NCI-H2107 (cell line): ENCODE results near the gene FKBP14.
A peak's percentile ranks its signal among the peaks of the same experiment; 100 is the strongest.

Experiments
- DNase-seq: peaks from one replicate; lab custom pipeline; 2025; lab: John Stamatoyannopoulos, UW

Gene FKBP14

GRCh38 chr7:30034501-30034900 is 8.0 kb upstream of the FKBP14 start:
- DNase-seq: no peak

DNA sequence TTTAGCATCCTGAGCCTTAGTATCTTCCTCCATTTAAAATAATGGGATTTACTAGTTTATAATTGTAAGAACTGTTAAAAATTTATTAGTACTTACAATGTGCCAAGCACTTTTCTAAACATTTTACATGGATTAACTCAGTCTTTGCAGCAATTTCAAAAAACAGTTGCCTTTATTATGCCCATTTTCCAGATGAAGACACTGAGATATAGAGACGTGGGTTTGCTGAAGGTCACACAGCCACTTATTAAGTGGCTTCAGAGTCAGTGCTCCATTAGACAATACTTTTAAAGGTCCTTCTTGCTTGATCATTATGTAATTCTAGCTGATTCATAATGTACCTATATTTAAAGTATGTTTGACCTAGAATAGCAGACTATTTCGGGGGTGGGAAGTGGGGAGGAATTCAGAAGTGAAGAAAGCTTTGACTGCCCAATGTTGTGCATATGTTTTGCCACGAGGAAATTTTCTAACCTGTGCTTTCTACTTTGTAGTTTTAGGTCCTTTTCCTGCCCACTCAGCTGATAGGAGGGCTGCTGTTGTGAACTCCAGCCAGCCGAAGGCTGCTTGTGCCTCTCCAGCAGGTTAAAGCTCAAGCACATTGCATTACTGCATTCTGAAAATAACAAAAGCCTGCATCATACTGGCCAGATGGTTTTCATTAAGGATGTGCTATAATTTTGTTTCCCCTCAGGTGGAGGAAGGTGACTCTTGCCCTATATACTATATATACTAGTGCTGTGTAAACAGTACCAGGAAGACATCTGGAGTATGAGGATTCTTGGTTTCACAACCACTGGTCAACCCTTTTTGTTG is 6.0 kb upstream of the FKBP14 start:
- DNase-seq: no peak

DNA sequence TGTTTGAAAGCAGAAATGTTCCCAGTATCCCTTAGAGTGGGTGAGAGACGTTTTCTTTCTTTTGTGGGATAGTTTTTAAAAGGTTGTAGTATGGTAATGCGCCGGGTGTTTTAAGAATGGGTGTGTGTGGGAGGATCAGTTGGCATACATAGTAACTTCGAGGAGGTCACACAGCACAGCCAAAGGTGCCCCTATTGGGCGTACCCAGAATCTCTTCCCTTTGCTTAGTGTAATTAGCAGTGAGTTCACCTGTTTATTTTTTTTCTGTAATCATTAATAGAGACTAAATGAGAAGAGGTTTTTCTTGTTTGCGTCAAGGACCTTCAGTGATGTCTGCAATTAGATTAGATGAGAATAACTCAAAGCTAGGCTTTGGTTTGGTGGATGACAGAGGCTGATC is 3.2 kb upstream of the FKBP14 start:
- no peak for DNase-seq

DNA sequence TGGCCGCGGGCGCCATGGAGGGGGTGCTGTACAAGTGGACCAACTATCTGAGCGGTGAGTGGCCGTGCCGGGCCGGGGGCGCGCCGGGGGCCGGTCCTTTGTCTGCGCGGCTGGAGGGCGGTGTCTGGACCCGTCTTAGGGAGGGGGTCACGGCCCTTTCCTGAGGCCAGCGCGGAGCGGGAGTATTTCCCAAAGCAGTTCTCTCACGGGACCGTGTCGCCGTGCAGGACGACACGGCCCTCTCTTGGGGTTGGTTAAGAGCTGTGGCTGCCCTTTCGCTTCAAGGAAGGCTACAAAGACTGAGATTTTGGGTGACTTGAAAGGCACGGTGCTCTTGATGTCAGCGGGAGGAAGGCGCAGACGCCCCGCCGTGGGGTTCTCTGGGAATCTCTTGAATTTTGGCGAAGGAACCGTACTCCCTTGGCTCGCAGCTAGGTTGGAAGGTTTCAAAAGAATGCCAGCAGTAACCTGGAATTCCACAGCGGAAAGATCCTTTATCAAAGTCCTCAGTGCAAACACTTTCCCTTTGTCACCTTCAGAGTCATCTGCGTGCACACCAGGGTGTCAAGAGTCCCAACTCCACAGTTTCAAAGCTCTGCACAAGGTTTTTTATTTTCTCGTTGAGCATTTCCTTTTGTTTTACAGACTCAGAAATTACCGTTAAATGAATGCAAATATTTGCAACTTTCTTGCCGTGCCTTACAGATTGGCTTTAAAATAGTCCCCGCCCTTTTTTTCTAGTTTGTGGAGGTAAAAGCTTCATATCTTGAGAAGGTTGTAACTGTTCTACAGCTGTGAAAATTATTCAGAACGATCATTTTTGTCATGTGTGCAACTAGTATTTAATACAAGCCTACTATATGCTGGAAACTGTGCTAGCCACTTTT is 2.5 kb upstream of the FKBP14 start:
- no peak for DNase-seq

- peak; percentile 62 for DNase-seq
These were observed 1.8 kb upstream of the FKBP14 start, which contains the start of gene PLEKHA8 for GRCh38 chr7:30028216-30028748. Gene PLEKHA8 (plus strand): TSS chr7:30028412. CDS start chr7:30028763, 351 bp downstream.

- DNase-seq: no peak
These were observed 1.3 kb upstream of the FKBP14 start for GRCh38 chr7:30027740-30028215.

GRCh38 chr7:30027065-30027456 is 559 bp upstream of the FKBP14 start:
- DNase-seq: no peak

- no peak for DNase-seq
These were observed 3.0 kb downstream of the FKBP14 start for GRCh38 chr7:30023524-30023923.

DNA sequence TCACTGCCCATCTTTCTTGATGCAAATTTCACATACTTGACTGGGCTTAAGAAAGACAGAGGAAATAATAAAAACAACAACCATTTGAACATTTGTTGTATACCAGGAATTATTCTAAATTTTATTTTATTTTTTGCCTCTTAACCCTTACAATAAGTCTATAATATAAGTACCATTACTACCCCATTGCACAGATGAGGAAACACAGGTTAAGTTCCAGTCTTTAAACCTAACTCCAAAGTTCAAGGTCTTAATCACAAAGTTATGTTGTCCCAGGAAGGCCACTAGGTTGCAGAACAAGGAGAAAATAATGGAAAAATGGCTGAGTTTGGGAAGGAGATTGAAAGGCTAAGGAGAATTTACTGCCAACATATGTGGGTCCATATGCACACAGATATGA is 3.5 kb downstream of the FKBP14 start:
- no peak for DNase-seq

GRCh38 chr7:30020535-30020934 is 6.0 kb downstream of the FKBP14 start:
- no peak for DNase-seq

GRCh38 chr7:30019960-30020359 is 6.5 kb downstream of the FKBP14 start:
- DNase-seq: no peak

- no peak for DNase-seq
These were observed 7.1 kb downstream of the FKBP14 start for GRCh38 chr7:30019387-30019786.

- DNase-seq: no peak
These were observed 8.1 kb downstream of the FKBP14 start for GRCh38 chr7:30018451-30018850.

DNA sequence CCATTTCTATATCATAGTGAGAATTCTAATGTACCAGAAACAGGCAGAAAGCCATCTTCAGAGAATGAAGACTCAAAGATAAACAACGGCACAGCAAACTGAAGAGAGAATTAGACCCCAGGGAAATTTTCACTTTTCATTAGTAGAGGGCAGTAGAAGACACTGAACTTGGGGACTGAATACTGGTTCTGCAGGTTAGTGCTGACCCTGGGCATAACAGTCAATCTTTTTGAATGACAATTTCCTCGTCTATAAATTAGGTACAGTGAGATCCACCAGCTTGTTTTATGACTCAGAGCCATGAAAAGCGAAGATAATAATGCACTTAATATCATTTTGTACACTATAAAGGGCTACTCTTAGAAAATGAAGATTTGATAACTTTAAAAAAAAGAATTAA is 13.7 kb downstream of the FKBP14 start:
- DNase-seq: no peak

- DNase-seq: no peak
These were observed 16.5 kb downstream of the FKBP14 start for GRCh38 chr7:30010021-30010420.

GRCh38 chr7:30005464-30005863 is 21.0 kb downstream of the FKBP14 start:
- DNase-seq: no peak

- DNase-seq: no peak
These were observed 23.4 kb downstream of the FKBP14 start for GRCh38 chr7:30003098-30003497.

DNA sequence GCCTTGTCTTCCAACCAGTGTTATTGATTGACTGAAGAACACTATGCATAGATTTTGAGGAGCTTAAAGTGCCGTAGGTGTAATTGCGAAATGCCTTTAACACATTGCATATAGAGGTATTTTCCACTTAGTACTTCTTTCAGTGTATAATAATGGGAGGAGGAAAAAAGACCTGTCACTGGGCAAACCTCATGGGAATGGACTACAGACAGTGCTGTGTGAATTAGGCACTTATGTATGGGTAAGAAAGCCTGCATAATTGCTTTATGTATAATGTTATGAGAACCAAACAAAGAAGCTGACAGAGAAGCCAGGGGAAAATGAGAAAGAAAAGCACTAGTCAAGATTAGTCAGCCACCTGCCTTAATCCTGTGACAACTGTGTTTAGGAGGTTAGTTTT is 24.5 kb downstream of the FKBP14 start:
- peak; percentile 62 for DNase-seq

DNA sequence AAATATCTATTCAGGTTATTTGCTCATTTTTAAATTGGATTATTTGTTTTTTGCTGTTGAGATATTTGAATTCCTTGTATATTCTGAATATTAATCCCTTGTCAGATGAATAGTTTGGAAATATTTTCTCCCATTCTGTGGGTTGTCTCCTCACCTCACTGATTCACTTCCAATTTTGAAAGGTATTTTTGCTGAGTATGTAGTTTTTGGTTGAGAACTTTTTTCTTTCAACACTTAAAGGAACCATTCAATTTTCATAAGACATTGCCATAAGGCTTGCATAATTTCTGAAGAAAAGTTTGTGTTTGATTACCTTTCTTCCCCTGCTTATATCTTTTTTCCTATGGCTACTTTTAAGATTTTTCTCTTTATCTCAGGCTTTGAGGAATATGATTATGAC is 28.0 kb downstream of the FKBP14 start:
- no peak for DNase-seq

GRCh38 chr7:29996321-29996720 is 30.2 kb downstream of the FKBP14 start:
- no peak for DNase-seq

- no peak for DNase-seq
These were observed 30.9 kb downstream of the FKBP14 start for GRCh38 chr7:29995652-29996051.

DNA sequence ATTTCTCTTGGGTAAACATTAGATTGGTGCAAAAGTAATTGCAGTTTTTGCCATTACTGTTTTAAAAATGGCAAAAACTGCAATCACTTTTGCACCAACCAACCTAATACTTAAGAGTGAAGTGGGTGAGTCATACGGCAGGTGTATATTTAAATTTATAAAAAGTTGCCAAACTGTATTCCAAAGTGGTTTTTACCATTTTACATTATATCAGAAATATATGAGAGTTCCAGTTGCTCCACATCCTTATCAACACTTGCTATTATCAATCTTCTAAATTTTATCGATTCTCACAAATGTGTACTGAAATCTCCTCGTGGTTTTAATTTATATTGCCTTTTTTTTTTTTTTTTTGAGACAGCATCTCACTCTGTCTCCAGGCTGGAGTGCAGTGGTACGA is 33.4 kb downstream of the FKBP14 start:
- DNase-seq: no peak

- DNase-seq: no peak
These were observed 34.6 kb downstream of the FKBP14 start for GRCh38 chr7:29991937-29992336.
